SK-N-SH (cell line): Measurements from ENCODE around the gene CD101. TPM values are rescaled to one million over a fixed set of nuclear protein-coding genes. Genes with fewer than 3 reads are reported as not detected.

Source experiments
- CTCF ChIA-PET: fragments of 300-600, 350-600 bp; formaldehyde crosslinking; extraction: SDS; loops from one replicate; lab custom pipeline; 2021; lab: Yijun Ruan, JAX
- POLR2A ChIA-PET: fragments of 350-600 bp; sonication (Branson Sonifier 250); formaldehyde crosslinking; extraction: SDS; loops from one replicate; lab custom pipeline; 2020; ENCODE audit warnings: antibody characterized with exemption, inconsistent platforms; lab: Yijun Ruan, JAX
- DNase-seq: peaks from one replicate; pipeline ENCODE4 v3.0.0; 2012
- H2AFZ ChIP-seq: fragments of 200-600 bp; sonication (generic); 2 replicates; pipeline ENCODE4 v1.8.1; 2016; ENCODE audit warnings: antibody characterized with exemption, mild to moderate bottlenecking, low read depth
- H3F3A ChIP-seq: fragments of 200-600 bp; sonication (generic); replicated peaks from 2 replicates; pipeline ENCODE3; 2016; ENCODE audit warnings: antibody characterized with exemption, mild to moderate bottlenecking; ENCODE audit not compliant: insufficient read depth
- H3K27ac ChIP-seq, 2 experiments: fragments of 200-500 bp in 1 of 2; fragments of 200-600 bp in 1 of 2; sonication (Bioruptor generic) in 1 of 2; sonication (generic), shearing (Covaris generic) in 1 of 2; 2 replicates each; pipeline versions ENCODE4 v1.5.1 to v1.6.1; 2014 to 2016; ENCODE audit warnings: low read depth in 2 of 2, inconsistent platforms in 1 of 2, low read length in 1 of 2, mild to moderate bottlenecking in 1 of 2, mixed read lengths in 1 of 2
- H3K27me3 ChIP-seq: fragments of 200-600 bp; sonication (generic), shearing (Covaris generic); 2 replicates; pipeline ENCODE4 v1.6.1; 2016; ENCODE audit warnings: mixed run types; ENCODE audit not compliant: insufficient read depth
- H3K36me3 ChIP-seq, 2 experiments: fragments of 200-500 bp in 1 of 2; fragments of 200-600 bp in 1 of 2; sonication (Bioruptor generic) in 1 of 2; sonication (generic) in 1 of 2; replicated peaks in 1 of 2; 2 replicates each; pipeline versions ENCODE3 to v1.5.1; 2014 to 2016; ENCODE audit warnings: low read length in 1 of 2, mild to moderate bottlenecking in 1 of 2; ENCODE audit not compliant: insufficient read depth in 2 of 2, control insufficient read depth in 1 of 2
- H3K4me1 ChIP-seq, 2 experiments: fragments of 200-500 bp in 1 of 2; fragments of 200-600 bp in 1 of 2; sonication (Bioruptor generic) in 1 of 2; sonication (generic), shearing (Covaris generic) in 1 of 2; 2 replicates each; pipeline versions ENCODE4 v1.5.1 to v1.6.1; 2014 to 2016; ENCODE audit warnings: low read depth in 1 of 2, low read length in 1 of 2, mixed run types in 1 of 2; ENCODE audit not compliant: insufficient read depth in 2 of 2, control insufficient read depth in 1 of 2
- H3K4me2 ChIP-seq: fragments of 200-600 bp; sonication (generic), shearing (Covaris generic); 2 replicates; pipeline ENCODE4 v1.6.1; 2017; ENCODE audit warnings: mixed run types
- H3K4me3 ChIP-seq, 2 experiments: fragments of 200-500 bp in 1 of 2; fragments of 200-600 bp in 1 of 2; sonication (Bioruptor generic) in 1 of 2; sonication (generic), shearing (Covaris generic) in 1 of 2; 2 replicates each; pipeline versions ENCODE4 v1.5.1 to v1.8.1; 2014 to 2016; ENCODE audit warnings: low read depth in 2 of 2, inconsistent platforms in 1 of 2, low read length in 1 of 2, mild to moderate bottlenecking in 1 of 2, mixed read lengths in 1 of 2, moderate library complexity in 1 of 2
- H3K79me2 ChIP-seq: fragments of 200-600 bp; sonication (generic); 2 replicates; pipeline ENCODE4 v1.8.1; 2017; ENCODE audit warnings: mild to moderate bottlenecking; ENCODE audit not compliant: insufficient read depth
- H3K9ac ChIP-seq: fragments of 200-600 bp; sonication (generic); 2 replicates; pipeline ENCODE4 v1.6.1; 2017; ENCODE audit warnings: mixed run types
- H3K9me2 ChIP-seq: fragments of 200-600 bp; sonication (generic); 2 replicates; pipeline ENCODE4 v1.6.1; 2017; ENCODE audit warnings: mixed run types
- H3K9me3 ChIP-seq: fragments of 200-600 bp; sonication (generic); 2 replicates; pipeline ENCODE4 v1.6.1; 2017; ENCODE audit warnings: mixed run types, mild to moderate bottlenecking, moderate library complexity
- H4K20me1 ChIP-seq: fragments of 200-600 bp; sonication (generic); 2 replicates; pipeline ENCODE4 v1.6.1; 2017; ENCODE audit warnings: mild to moderate bottlenecking, mixed run types; ENCODE audit not compliant: insufficient read depth
- CTCF ChIP-seq: fragments of 200-600 bp; sonication (generic); IDR thresholded peaks from 2 replicates; pipeline ENCODE4 v1.6.1; 2017; ENCODE audit warnings: antibody characterized with exemption, mild to moderate bottlenecking, moderate library complexity
- RAD21 ChIP-seq: IDR thresholded peaks from 2 replicates; pipeline ENCODE4 v1.6.1; 2012; ENCODE audit warnings: mild to moderate bottlenecking, low read length
- RCOR1 ChIP-seq: fragments of 150-350 bp; IDR thresholded peaks from 2 replicates; pipeline ENCODE4 v1.6.1; 2017; ENCODE audit warnings: antibody characterized with exemption, low read length
- RFX5 ChIP-seq: IDR thresholded peaks from 2 replicates; pipeline ENCODE4 v1.6.1; 2012; ENCODE audit warnings: mild to moderate bottlenecking, improper control_type of control experiment, low read length
- SIN3A ChIP-seq: IDR thresholded peaks from 2 replicates; pipeline ENCODE4 v1.6.1; 2012; ENCODE audit warnings: low read depth, mild to moderate bottlenecking, low read length, moderate library complexity, borderline replicate concordance
- SMC3 ChIP-seq: IDR thresholded peaks from 2 replicates; pipeline ENCODE4 v1.6.1; 2012; ENCODE audit warnings: low read depth, low read length, improper control_type of control experiment
- TAF1 ChIP-seq: IDR thresholded peaks from 2 replicates; pipeline ENCODE4 v1.6.1; 2012; ENCODE audit warnings: low read depth, mild to moderate bottlenecking, low read length, moderate library complexity, borderline replicate concordance
- USF1 ChIP-seq: IDR thresholded peaks from 2 replicates; pipeline ENCODE4 v1.4.0; 2012; ENCODE audit warnings: low read depth, borderline replicate concordance
- USF2 ChIP-seq: fragments of 150-350 bp; IDR thresholded peaks from 2 replicates; pipeline ENCODE4 v1.6.1; 2017; ENCODE audit warnings: antibody characterized with exemption, low read length, low read depth, borderline replicate concordance
- WGBS: methylation state at CpG from one replicate; pipeline ENCODE4 v1.1.6; 2017; ENCODE audit warnings: low lambda C conversion rate; 5-methylcytosine and 5-hydroxymethylcytosine counted together
- polyA plus RNA-seq, 3 experiments: library from polyadenylated mRNA; depleted of rRNA; stranded (reverse); fragments of >200 nt; gene quantifications; 2 replicates each; pipeline ENCODE4 v1.2.3, GENCODE V29; 2012

CD101 gene
- polyA plus RNA-seq, 1 of the 3 experiments (the other 2 are of a cell fraction): 0.16 TPM

GRCh38 chr1:117066367-117066766 is 64.8 kb downstream of the CD101 start:
- Histone ChIP-seq H3K4me3 (no peak overlapping the region), H3K27ac (no peak overlapping the region), H3K27me3 (no peaks in the 10 kb centered on the region), H3K4me1 (peaks cover 0 to 9% of the 10 kb centered on the region in 2 experiments; a peak in 1 of 4 replicates), H2AFZ (no peak overlapping the region), H3K9me3 (no peaks in the 10 kb centered on the region), H3F3A (peaks cover 4% of the 10 kb centered on the region), H3K9ac (no peak overlapping the region), H4K20me1 (no peaks in the 10 kb centered on the region), H3K4me2 (no peak overlapping the region), H3K36me3 (peaks cover 11 to 12% of the 10 kb centered on the region in 2 experiments), H3K9me2 (no peaks in the 10 kb centered on the region), H3K79me2 (no peaks in the 10 kb centered on the region)
- no peak for DNase-seq
- TF ChIP-seq RAD21: no peak
- TF ChIP-seq TAF1: no peak
- CTCF ChIA-PET: interaction anchor here (0.8 to 8.8 kb wide), 8 partner anchors 10 to 492 kb away, joined by 3 to 128 read pairs (median 6); no protein-coding TSS in a partner anchor
- 99% methylated on average over 6 of the region's 6 CpGs for WGBS
- POLR2A ChIA-PET: no interaction called here

- no peaks in the 10 kb centered on the region for H3K27me3 ChIP-seq
- H3K4me1 ChIP-seq: no peaks in the 10 kb centered on the region
- H3K9me2 ChIP-seq: no peaks in the 10 kb centered on the region
- DNase-seq: peak; percentile 70
- no peak overlapping the region for H3K4me2 ChIP-seq
- peaks cover 8 to 12% of the 10 kb centered on the region in 2 experiments for H3K36me3 ChIP-seq
- H2AFZ ChIP-seq: no peak overlapping the region
- no peaks in the 10 kb centered on the region for H3F3A ChIP-seq
- no peak overlapping the region; a peak in 1 of 4 replicates for H3K4me3 ChIP-seq
- ChIA-PET POLR2A (interaction anchor here (0.8 kb wide), 1 partner anchor 56 kb away, joined by 3 read pairs; no protein-coding TSS in a partner anchor), CTCF (interaction anchor here (0.6 to 8.8 kb wide), 57 partner anchors 8 to 1065 kb away, joined by 3 to 128 read pairs (median 4); partner anchors contain the start of genes IGSF3, TRIM45 and TTF2)
- no peaks in the 10 kb centered on the region for H4K20me1 ChIP-seq
- no peak overlapping the region for H3K27ac ChIP-seq
- WGBS: 56% methylated on average over 6 of the region's 6 CpGs
- no peak overlapping the region for H3K9ac ChIP-seq
- no peaks in the 10 kb centered on the region for H3K79me2 ChIP-seq
- TF ChIP-seq SMC3 (peak; percentile 98), USF2 (no peak), RCOR1 (peak; percentile 44; the same call in 1 of the 2 replicates), USF1 (no peak), SIN3A (no peak), CTCF (peak; percentile 89), RFX5 (0 out of 2 replicates have a peak, but pooled peaks have one; percentile 24), RAD21 (peak; percentile 97)
- H3K9me3 ChIP-seq: no peaks in the 10 kb centered on the region
Observed at GRCh38 chr1:117067533-117068370, 66.2 kb downstream of the CD101 start.
